HepG2 (cell line): ENCODE data around the gene ZNF222. TPM values are rescaled to one million over a fixed set of nuclear protein-coding genes. Genes with fewer than 3 reads are reported as not detected.

Source experiments
- ATAC-seq: fragments of 200-7000 bp; cut with Tn5 transposase; 3 replicates; pipeline ENCODE4 v1.9.1; 2020; ENCODE audit warnings: mild to moderate bottlenecking, moderate library complexity
- BruUV-seq: library from RNA; stranded (reverse); fragments of 400-500 nt; replicated peaks from 2 replicates; lab custom pipeline; 2021; lab: Mats Ljungman, UMichigan
- CTCF ChIA-PET: fragments of 300-600 bp; formaldehyde crosslinking; extraction: SDS; loops from one replicate; lab custom pipeline; 2021; ENCODE audit warnings: low total read pairs, inconsistent platforms, low intra/inter-chr PET ratio; lab: Yijun Ruan, JAX
- POLR2A ChIA-PET: fragments of 350-600 bp; sonication (Branson Sonifier 250); formaldehyde crosslinking; loops from one replicate; lab custom pipeline; 2020; ENCODE audit warnings: antibody characterized with exemption, inconsistent platforms; lab: Yijun Ruan, JAX
- DNase-seq: peaks from one replicate; pipeline ENCODE4 v3.0.0-alpha.2; 2015; ENCODE audit warnings: low spot score
- FAIRE-seq: peaks from 3 replicates; lab custom pipeline; 2011; peaks lifted over from hg19 to GRCh38; lab: Jason Lieb, UNC
- H2AFZ ChIP-seq: one replicate; pipeline ENCODE4 v1.6.1; 2011; ENCODE audit warnings: low read length, inconsistent platforms
- H3K27ac ChIP-seq: fragments of 300-600 bp; 3 replicates; pipeline ENCODE4 v1.8.0; 2011; ENCODE audit warnings: mixed run types, mild to moderate bottlenecking, mixed read lengths, low read length, inconsistent platforms; ENCODE audit not compliant: insufficient read depth; ENCODE audit errors: extremely low read length
- H3K27me3 ChIP-seq, 2 experiments: fragments of 200-600 bp in 1 of 2; 2 replicates in 1 of 2; 3 replicates in 1 of 2; pipeline versions ENCODE4 v1.6.0 to v1.8.0; 2011; ENCODE audit warnings: low read length in 2 of 2, mild to moderate bottlenecking in 2 of 2, moderate library complexity in 2 of 2, inconsistent platforms in 1 of 2; ENCODE audit not compliant: insufficient read depth in 2 of 2, control insufficient read depth in 1 of 2
- H3K36me3 ChIP-seq, 2 experiments: fragments of 200-600 bp in 1 of 2; replicated peaks in 1 of 2; 2 replicates in 1 of 2; 3 replicates in 1 of 2; pipeline versions ENCODE4 v1.5.1 to v1.8.0; 2011; ENCODE audit warnings: low read length in 2 of 2, inconsistent platforms in 1 of 2; ENCODE audit not compliant: insufficient read depth in 2 of 2, control insufficient read depth in 1 of 2
- H3K4me1 ChIP-seq: 2 replicates; pipeline ENCODE4 v1.5.1; 2012; ENCODE audit warnings: low read length, inconsistent platforms; ENCODE audit not compliant: insufficient read depth
- H3K4me2 ChIP-seq: 2 replicates; pipeline ENCODE4 v1.6.0; 2011; ENCODE audit warnings: low read depth, low read length, inconsistent platforms
- H3K4me3 ChIP-seq, 3 experiments: fragments of 200-600 bp in 1 of 3; sonication (generic), shearing (Covaris generic) in 1 of 3; replicated peaks in 1 of 3; 2 replicates each; pipeline ENCODE4 v1.5.1; 2011 to 2016; ENCODE audit warnings: low read length in 3 of 3, inconsistent platforms in 2 of 3, low read depth in 2 of 3, mild to moderate bottlenecking in 2 of 3, control low read depth in 1 of 3, mixed read lengths in 1 of 3; ENCODE audit not compliant: insufficient read depth in 1 of 3
- H3K79me2 ChIP-seq: one replicate; pipeline ENCODE4 v1.6.1; 2011; ENCODE audit warnings: low read length, inconsistent platforms; ENCODE audit not compliant: insufficient read depth
- H3K9ac ChIP-seq: 2 replicates; pipeline ENCODE4 v1.6.0; 2011; ENCODE audit warnings: mild to moderate bottlenecking, low read depth, low read length, inconsistent platforms; ENCODE audit not compliant: insufficient read depth
- H3K9me3 ChIP-seq: 2 replicates; pipeline ENCODE4 v1.5.1; 2012; ENCODE audit warnings: mild to moderate bottlenecking, low read length
- H4K20me1 ChIP-seq: 2 replicates; pipeline ENCODE4 v1.6.0; 2011; ENCODE audit warnings: inconsistent platforms, mild to moderate bottlenecking, low read length, moderate library complexity; ENCODE audit not compliant: insufficient read depth
- CBX5 ChIP-seq: sonication (generic); formaldehyde crosslinking; IDR thresholded peaks from 2 replicates; pipeline ENCODE4 v1.4.0; 2020; ENCODE audit warnings: missing genetic modification reagents, borderline replicate concordance
- ELF1 ChIP-seq: sonication (generic); formaldehyde crosslinking; IDR thresholded peaks from 2 replicates; pipeline ENCODE4 v1.4.0; 2020; ENCODE audit warnings: missing genetic modification reagents
- FOXP1 ChIP-seq, 2 experiments: fragments of 450-650 bp in 1 of 2; IDR thresholded peaks; 2 replicates each; pipeline ENCODE4 v1.6.1; 2017 to 2018; ENCODE audit warnings: antibody characterized with exemption in 1 of 2
- HMGXB4 ChIP-seq, 2 experiments: sonication (generic) in 1 of 2; formaldehyde crosslinking in 1 of 2; IDR thresholded peaks; 2 replicates each; pipeline versions ENCODE4 v1.4.0 to v1.6.1; 2018 to 2020; ENCODE audit warnings: missing genetic modification reagents in 2 of 2, borderline replicate concordance in 1 of 2, low read depth in 1 of 2, mild to moderate bottlenecking in 1 of 2, missing biosample characterization in 1 of 2
- HNF4A ChIP-seq: sonication (generic); formaldehyde crosslinking; IDR thresholded peaks from 2 replicates; pipeline ENCODE4 v1.4.0; 2020; ENCODE audit warnings: missing genetic modification reagents
- MED1 ChIP-seq: sonication (generic); formaldehyde crosslinking; IDR thresholded peaks from 2 replicates; pipeline ENCODE4 v1.4.0; 2020; ENCODE audit warnings: missing genetic modification reagents
- NFAT5 ChIP-seq: sonication (generic); formaldehyde crosslinking; IDR thresholded peaks from 2 replicates; pipeline ENCODE4 v1.4.0; 2020; ENCODE audit warnings: missing genetic modification reagents
- ZFP91 ChIP-seq: sonication (generic); formaldehyde crosslinking; IDR thresholded peaks from 2 replicates; pipeline ENCODE4 v1.9.0; 2022; ENCODE audit warnings: missing genetic modification reagents, mild to moderate bottlenecking, borderline replicate concordance
- ZFX ChIP-seq: sonication (generic); formaldehyde crosslinking; IDR thresholded peaks from 2 replicates; pipeline ENCODE4 v1.4.0; 2020; ENCODE audit warnings: mild to moderate bottlenecking, low read depth, missing genetic modification reagents, moderate library complexity
- ZFY ChIP-seq: sonication (generic); formaldehyde crosslinking; IDR thresholded peaks from 2 replicates; pipeline ENCODE4 v1.4.0; 2020; ENCODE audit warnings: missing genetic modification reagents
- ZMAT3 ChIP-seq: sonication (generic); formaldehyde crosslinking; conservative IDR thresholded peaks from 2 replicates; pipeline ENCODE4 v1.7.0; 2021; ENCODE audit warnings: missing genetic modification reagents
- ZNF501 ChIP-seq: sonication (generic); formaldehyde crosslinking; IDR thresholded peaks from 2 replicates; pipeline ENCODE4 v1.5.1; 2020; ENCODE audit warnings: mild to moderate bottlenecking, moderate library complexity, missing genetic modification reagents
- ZNF510 ChIP-seq: sonication (generic); formaldehyde crosslinking; IDR thresholded peaks from 2 replicates; pipeline ENCODE4 v1.4.0; 2020; ENCODE audit warnings: low read depth, mild to moderate bottlenecking, missing genetic modification reagents
- WGBS: methylation state at CpG from one replicate; pipeline ENCODE4 v1.1.6; 2017; ENCODE audit warnings: low lambda C conversion rate; 5-methylcytosine and 5-hydroxymethylcytosine counted together
- in situ Hi-C: cut with HindIII; loops from 2 replicates; pipeline ENCODE4 v1.10.0; 2017; ENCODE audit warnings: low pct_unique_long_range_greater_than_20kb; ENCODE audit not compliant: extremely low pct_ligation_motif_present
- intact Hi-C: fragments of 100-400 bp; cut with micrococcal nuclease; formaldehyde crosslinking; loops from one replicate; pipeline ENCODE4 v1.10.0; 2022; ENCODE audit not compliant: unreplicated experiment
- polyA plus RNA-seq, 8 experiments: library from polyadenylated mRNA; depleted of rRNA in 3 of 8; stranded (reverse) in 7 of 8; unstranded in 1 of 8; fragments of >200 nt; fragmentation: Illumina TruSeq in 4 of 8; extraction: Trizol in 4 of 8; gene quantifications; 2 replicates each; pipeline versions ENCODE4 v1.2.1 to v1.2.3, GENCODE V29; 2011 to 2016; ENCODE audit warnings: low read depth in 4 of 8, missing spikeins in 1 of 8, mixed read lengths in 1 of 8; ENCODE audit not compliant: insufficient read depth in 1 of 8
- total RNA-seq, 5 experiments: library from RNA; depleted of rRNA; stranded (reverse); fragments of >200 nt; fragmentation: Illumina TruSeq; extraction: Trizol; gene quantifications; 2 replicates each; pipeline ENCODE4 v1.2.3, GENCODE V29; 2016; ENCODE audit warnings: low read depth in 1 of 5

The ZNF222 gene
- total and polyA plus RNA-seq, 2 of the 13 experiments (the other 11 are each of a cell fraction or from before 2014, with no cell fraction given): 2.2 to 6.2 TPM

GRCh38 chr19:44051650-44052402, 26.6 kb downstream of the ZNF222 start, which contains the start of gene ZNF223:
Gene ZNF223 (plus strand): TSS chr19:44052036. CDS start chr19:44055177, 3,141 bp downstream.
- Histone ChIP-seq H3K9me3 (no peaks in the 10 kb centered on the region), H2AFZ (peak within 1 kb of the TSS; percentile 95), H3K79me2 (peaks cover 4% of the 10 kb centered on the region), H3K27ac (peak within 1 kb of the TSS; percentile 89), H3K4me2 (peak within 1 kb of the TSS; percentile 69), H4K20me1 (no peaks in the 10 kb centered on the region), H3K9ac (peak within 1 kb of the TSS; percentile 82), H3K27me3 (no peaks in the 10 kb centered on the region; a peak in 1 of 5 replicates), H3K36me3 (0 out of 5 replicates have a peak, but pooled peaks cover 1 to 8% of the 10 kb centered on the region in 2 experiments), H3K4me3 (peak within 1 kb of the TSS; percentile 73 to 78 (median 78)), H3K4me1 (peaks cover 32% of the 10 kb centered on the region)
- intact Hi-C loops: no loop called here
- ATAC-seq (peak; percentile 99), FAIRE-seq (peak; percentile 89), DNase-seq (peak; percentile 94)
- no TSS peak for BruUV-seq
- 9% methylated on average over 16 of the region's 38 CpGs for WGBS
- CTCF ChIA-PET: no interaction called here
- in situ Hi-C loops: no loop called here
- POLR2A ChIA-PET: interaction anchor here (0.7 to 3.4 kb wide), 11 partner anchors 9 to 160 kb away, joined by 3 to 17 read pairs (median 6); partner anchors contain the start of genes ZNF224, ZNF226, ZNF227 and ZNF230
- TF ChIP-seq HMGXB4 (CRISPR knock-in tag; IDR thresholded peaks at IDR 0.05; ENCODE audit: borderline replicate concordance in 1 of 2, low read depth in 1 of 2) (peak in 1 of 2 experiments; percentile 51; a peak in 3 of 4 replicates), ZNF501 (CRISPR knock-in tag) (peak; percentile 88), ZFY (CRISPR knock-in tag) (peak; percentile 45; the same call in 1 of the 2 replicates), ZFP91 (CRISPR knock-in tag) (peak; percentile 45; the same call in 1 of the 2 replicates), CBX5 (peak; percentile 68; the same call in 1 of the 2 replicates), NFAT5 (no peak), ZMAT3 (0 out of 2 replicates have a peak, but pooled peaks have one; percentile 65), ZFX (peak; percentile 50; the same call in 1 of the 2 replicates), HNF4A (CRISPR knock-in tag) (peak; percentile 67; the same call in 1 of the 2 replicates), FOXP1 (IDR thresholded peaks at IDR 0.05) (no peak), FOXP1 (CRISPR knock-in tag; IDR thresholded peaks at IDR 0.05) (no peak), ZNF510 (0 out of 2 replicates have a peak, but pooled peaks have one; percentile 52), MED1 (CRISPR knock-in tag) (peak; percentile 13; the same call in 1 of the 2 replicates), ELF1 (CRISPR knock-in tag) (peak; percentile 97)
